ENCODE measurements around the gene SLC38A7.
"Not testable (repeated sequence)": the region's sequence is repeated elsewhere in the genome, so short reads cannot be mapped to it uniquely, and the experiment has no call there.

SLC38A7 gene

DNA sequence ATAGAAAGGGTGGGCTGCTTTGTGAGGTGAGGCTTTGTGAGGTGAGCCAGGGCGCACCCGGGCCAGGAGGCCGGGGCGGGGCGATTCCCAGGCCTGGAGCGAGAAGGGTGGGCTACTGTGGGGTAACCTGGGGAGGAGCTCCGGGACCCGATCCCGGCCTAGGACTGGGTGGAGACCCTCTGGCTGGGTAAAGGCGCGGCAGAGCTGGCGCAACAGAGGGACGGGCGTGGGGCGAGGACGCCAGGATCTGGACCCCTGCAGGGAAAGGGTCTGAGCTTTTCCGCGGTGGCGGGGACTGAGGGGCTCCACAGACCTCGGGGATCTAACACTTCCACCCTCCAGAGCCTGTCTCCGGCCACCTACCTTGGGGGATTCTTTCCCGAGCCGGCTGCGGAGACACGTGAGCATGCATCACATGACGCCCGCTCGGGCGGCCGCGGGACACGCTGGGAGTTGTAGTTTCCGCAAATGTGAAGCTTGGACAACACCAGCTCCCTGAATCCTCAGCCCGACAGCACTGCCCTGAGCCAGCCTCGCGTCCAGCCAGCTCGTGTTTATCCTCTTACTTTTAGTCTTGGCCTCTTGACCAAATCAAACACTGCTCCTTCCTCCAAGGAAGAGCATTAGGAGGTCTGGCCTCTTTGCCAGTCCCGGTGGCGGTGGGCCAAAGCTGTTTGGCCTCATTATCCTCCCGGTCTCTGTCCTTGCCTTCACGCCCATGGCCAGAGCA lies at the start of gene SLC38A7:
Gene SLC38A7 (minus strand): TSS at position 417 of the 730 bp plus-strand sequence. CDS start 4,644 bp downstream, outside the sequence.
- peak; percentile 58 for DNase-seq (ENCODE audit: low read depth)

DNA sequence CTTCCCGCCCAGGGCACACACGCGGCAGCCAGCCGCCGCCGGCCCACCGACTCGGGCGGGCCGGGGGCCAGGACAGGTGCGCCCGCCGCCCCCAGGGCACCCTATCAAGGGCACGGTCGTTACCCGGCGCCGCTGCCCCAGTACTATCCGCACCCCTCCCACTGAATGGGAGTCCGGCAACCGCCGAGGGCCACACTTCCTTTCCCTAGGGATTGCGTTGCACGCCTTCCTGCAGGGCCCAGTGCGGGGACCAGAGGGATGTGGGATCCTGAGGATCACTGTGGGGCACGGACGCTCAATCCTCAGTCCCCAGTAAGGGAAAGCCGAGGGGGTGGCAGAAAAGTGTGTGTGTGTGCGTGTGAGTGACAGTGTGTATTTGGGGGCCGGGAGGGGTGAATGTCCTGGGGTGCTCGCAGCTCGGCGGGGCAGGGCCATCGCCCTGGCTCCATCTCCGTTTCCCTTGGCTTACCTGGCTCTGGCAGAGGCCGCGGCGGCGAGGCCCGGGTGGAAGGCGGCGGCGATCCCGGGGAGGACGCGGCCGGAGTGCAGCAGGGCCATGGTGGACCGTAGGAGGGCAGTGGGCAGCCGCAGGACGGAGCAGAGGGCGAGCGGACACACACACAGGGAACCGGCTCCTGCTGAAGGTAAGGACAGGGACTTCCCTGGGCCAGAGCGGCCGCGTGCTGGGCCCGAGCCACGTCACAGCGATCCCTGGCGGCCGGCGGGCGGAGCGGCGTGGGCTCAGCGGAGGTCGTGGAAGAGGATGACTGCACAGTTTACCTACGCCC lies 49.3 kb upstream of the SLC38A7 start, which contains the start of gene GOT2:
Gene GOT2 (minus strand): TSS at position 646 of the 788 bp plus-strand sequence. CDS start 88 bp downstream, at position 558.
- peak; percentile 72 for DNase-seq (ENCODE audit: low read depth)

- no peak for DNase-seq (ENCODE audit: low read depth)
Observed at GRCh38 chr16:58733248-58733670, 48.7 kb upstream of the SLC38A7 start.

- DNase-seq (ENCODE audit: low read depth), result no peak
Observed at GRCh38 chr16:58732545-58733247, 48.1 kb upstream of the SLC38A7 start.

DNA sequence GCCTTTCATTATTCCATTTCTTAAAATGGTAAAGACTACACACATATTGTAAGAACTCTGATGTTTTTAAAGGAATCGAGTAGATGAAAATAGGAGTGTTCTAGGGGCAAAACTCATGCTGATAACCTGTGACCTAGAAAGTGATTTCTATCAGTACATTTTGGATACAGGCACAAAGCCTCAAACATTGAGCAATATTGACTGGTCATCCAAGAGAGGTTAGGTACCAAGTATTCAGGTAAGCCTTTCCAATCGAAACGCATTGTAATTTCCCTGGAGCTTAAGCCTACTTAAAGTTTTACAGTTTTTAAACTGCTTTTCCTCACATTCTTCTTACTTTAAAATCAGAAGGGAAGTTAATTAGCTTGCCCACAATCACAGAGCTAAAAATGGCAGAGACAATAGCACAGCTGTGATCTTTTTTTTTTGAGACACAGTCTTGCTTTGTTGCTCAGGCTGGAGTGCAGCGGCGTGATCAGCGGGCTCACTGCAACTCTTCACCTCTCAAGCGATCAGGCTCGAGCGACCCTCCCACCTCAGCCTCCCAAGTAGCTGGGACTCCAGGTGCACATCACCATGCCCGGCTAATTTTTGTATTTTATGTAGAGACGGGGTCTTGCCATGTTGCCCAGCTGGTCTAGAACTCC lies 46.3 kb upstream of the SLC38A7 start:
- no peak for DNase-seq (ENCODE audit: low read depth)

DNA sequence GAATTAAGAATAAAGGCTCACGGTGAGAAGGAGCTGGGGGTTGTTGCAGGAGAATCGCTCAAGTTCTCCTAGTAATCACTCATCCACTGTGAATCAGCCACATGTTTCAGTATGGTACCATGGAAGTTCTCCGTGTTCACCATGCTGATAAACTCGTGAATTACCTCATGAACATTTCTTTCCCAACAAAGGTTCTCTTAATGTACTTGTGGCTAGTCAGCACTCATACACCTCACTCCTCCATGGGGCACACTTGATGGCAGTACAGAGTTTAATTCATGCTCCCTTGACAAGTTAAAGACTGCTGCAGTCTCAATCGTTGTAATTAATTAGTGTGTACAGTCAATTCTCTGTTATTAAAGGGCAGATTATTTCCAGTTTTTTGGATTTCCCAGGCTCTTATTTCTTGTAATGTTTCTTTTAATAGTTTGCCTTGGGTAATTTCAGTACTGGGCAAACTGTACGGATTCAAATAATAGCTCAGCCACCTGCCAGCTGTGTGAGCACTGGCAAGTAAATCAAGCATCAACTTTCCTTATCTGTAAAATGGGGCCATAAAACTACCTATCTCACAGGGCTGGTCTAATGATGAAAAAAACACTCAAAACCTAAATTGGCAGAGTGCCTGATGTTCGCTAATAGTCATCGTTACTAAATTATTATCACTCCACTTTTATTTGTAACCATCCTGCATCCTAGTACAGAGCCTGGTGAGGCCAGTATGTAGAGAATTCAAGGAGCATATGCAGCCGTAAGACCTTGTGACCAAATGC lies 43.4 kb upstream of the SLC38A7 start:
- no peak for DNase-seq (ENCODE audit: low read depth)

DNA sequence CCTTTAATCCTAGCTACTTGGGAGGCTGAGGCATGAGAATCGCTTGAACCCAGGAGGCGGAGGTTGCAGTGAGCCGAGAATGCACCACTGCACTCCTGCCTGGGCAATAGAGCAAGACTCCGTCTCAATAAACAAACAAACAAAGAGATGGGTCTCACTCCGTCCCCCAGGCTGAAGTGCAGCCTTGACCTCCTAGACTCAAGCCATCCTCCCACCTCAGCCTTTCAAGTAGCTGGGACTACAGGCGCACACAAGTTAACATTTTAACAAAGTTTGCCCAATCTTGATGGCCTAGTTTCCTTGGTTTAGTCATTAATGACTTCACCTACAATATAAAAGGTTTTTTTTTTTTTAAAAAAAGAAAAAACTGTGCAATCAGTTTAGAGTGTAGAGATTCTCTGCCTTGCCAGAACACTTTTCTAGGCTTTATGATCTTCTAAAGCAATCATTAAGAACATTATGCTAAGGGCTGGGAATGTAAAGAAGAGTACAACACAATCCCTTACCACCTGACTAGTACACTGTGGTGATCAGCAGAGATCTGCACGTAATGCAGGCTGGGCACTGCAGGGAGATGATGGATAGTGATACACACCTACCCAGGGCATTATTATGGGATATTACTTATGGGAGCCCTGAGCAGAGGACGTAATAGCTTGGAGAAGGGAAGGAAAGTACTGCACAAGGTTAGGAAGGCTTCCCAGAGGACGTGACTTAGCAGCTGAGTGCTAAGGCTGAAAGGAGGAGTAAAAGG lies 42.6 kb upstream of the SLC38A7 start:
- no peak for DNase-seq (ENCODE audit: low read depth)

DNA sequence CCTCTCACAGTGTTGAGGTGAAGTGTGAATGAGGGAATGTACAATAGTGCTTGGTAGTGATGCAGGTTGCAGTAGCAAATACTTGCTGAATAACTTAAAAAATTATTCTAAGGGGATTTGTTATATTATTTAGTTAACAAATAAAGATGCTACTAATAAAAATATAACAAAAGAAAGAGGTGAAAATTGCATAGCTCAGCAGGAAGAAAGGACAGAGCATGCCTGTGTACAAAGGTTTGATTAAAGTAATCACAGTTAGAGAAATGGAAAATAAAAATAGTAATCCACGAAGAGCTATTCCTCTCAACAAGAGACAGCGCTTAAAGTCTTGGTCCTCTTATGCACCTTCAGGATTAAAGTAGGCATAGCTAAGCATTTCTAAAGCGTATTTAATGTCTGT lies 38.5 kb upstream of the SLC38A7 start:
- DNase-seq (ENCODE audit: low read depth), result no peak

DNA sequence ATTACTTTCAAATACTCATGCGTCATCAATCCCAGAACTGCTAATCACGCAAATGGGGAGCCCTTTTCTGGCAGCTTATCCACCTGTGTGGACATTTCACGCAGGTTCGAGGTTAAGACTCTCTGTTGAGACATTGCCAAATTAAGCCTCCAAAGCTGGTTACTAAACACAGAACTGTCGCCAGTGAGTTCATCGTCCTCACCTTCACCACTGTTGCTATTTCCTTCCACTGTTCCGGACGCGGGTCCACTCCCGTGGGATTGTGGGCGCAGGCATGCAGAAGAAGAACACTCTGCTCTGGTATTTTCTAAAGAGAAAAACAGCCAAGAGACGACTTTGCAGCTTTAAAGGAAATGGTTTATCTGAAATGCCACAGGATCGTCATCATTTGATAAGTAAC lies 33.4 kb upstream of the SLC38A7 start:
- no peak for DNase-seq (ENCODE audit: low read depth)

DNA sequence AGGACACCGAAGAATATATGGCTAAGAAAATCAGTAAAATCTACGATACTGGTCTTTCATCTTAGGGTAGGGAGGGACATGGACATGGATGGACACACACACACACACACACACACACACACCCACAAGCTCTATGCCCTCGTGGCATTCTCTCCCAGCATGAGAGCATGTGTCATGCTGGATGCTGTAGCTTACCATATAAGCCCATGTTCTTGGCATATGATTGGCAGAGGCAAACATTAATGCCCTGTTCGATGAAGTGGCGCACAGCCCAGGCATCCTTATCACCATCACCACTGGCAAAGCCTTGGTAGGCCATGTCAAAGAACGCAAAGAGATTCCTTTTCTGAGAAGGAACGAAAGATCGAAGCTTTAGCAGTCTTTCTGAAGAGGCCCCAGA lies 31.9 kb upstream of the SLC38A7 start:
- DNase-seq (ENCODE audit: low read depth), result no peak

GRCh38 chr16:58713742-58714141 lies 29.2 kb upstream of the SLC38A7 start:
- no peak for DNase-seq (ENCODE audit: low read depth)

DNA sequence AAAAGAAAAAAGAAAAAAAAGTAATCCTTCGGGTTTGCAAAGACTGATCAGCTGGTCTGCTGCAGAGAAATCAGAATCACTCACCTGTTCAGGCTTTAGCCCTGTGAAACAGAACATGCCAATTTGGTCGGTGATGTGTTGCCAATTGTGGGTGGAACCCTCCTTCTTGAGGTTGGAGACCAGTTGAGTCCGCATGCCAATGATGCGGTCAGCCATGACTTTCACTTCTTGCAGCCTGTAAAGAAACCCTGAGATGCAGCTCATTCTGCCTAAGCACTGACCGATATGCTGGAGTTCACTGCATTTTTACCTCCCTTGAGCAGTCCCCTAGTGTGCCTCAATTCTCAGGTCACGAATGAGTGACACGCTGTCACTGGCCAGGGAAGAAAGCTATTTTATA lies 24.8 kb upstream of the SLC38A7 start:
- no peak for DNase-seq (ENCODE audit: low read depth)

DNA sequence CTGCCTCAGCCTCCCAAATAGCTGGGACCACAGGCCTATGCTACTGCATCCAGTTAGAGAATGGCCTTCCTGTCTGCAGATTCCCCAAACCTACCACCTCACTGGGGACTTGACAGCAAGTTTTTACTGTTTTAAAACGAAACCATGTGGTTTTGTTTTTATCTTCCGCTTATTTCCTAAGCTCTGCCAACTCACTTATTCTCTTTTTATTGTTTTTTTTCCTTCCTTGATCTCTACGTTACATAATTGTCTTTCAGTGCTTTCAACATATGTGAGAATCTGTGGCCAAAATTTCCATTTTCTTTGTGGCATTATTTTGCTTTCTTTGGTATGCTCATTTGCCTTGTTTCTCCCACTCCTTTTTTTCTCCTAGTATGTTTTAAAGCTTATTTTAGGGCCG lies 14.6 kb upstream of the SLC38A7 start:
- no peak for DNase-seq (ENCODE audit: low read depth)

GRCh38 chr16:58695368-58695767 lies 10.8 kb upstream of the SLC38A7 start:
- no peak for DNase-seq (ENCODE audit: low read depth)

DNA sequence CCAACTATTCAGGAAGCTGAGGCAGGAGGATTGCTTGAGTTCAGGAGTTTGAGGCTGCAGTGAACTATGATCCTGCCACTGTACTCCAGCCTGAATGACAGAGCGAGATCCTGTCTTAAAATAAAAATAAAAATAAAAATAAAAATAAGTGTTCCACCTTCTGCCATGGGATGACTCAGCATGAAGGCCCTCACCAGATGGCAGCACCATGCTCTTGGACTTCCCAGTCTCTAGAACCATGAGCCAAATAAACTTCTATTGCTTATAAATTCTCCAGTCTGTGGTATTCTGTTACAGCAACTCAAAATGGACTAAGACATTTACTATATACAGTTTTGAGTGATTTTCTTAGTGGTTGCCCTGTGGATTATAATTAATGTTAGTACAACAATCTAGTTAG lies 7.9 kb upstream of the SLC38A7 start:
- no peak for DNase-seq (ENCODE audit: low read depth)

DNA sequence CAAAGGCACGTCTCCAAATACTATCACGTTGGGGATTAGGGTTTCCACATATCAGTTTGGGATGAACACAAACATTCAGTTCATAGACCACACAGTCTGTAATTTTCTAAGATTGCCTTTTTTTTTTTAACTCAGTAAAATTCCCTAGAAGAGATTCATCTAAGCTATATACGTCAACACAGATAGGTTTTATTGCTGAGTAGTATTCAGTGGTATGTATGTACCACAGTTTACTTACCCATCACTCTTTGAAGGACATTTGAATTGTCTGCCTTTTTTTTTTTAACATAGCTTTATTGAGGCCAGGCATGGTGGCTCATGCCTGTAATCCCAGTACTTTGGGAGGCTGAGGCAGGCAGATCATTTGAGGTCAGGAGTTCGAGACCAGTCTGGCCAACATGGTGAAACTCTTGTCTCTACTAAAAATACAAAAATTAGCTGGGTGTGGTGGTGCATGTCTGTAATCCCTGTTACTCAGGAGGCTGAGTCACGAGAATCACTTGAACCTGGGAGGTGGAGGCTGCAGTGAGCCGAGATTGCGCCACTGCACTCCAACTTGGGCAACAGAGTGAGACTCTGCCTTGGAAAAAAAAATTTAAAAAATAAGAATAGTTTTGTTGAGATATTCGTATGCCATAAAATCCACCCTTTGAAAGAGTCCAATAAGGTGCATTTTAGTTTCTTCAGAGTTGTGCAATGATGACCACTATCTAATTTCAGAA lies 2.6 kb upstream of the SLC38A7 start:
- not testable (repeated sequence) for DNase-seq (ENCODE audit: low read depth)

- no peak for DNase-seq (ENCODE audit: low read depth)
Observed at GRCh38 chr16:58685084-58685449, 497 bp upstream of the SLC38A7 start.

- no peak for DNase-seq (ENCODE audit: low read depth)
Observed at GRCh38 chr16:58684001-58684353, 593 bp downstream of the SLC38A7 start.

DNA sequence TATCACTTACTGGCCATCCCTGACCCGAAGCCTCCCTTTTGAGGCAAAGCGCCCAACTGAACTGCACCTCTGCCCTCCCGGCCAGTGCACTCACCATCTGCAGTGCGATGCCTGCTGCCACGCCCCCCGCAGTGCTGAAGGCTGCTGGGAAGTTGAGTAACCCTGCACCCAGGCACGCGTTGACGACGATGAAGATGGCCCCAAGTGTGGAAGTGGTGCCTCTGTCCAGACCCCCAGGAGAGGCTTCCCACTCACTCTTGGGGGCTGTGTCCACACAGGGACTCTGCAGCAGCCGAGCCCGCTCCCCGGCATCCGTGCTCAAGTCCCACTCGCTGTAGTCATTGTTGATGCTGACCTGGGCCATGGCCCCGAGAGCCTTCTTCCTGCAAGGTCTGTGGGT lies 4.8 kb downstream of the SLC38A7 start:
- no peak for DNase-seq (ENCODE audit: low read depth)

- no peak for DNase-seq (ENCODE audit: low read depth)
Observed at GRCh38 chr16:58678716-58679115, 5.9 kb downstream of the SLC38A7 start.
